ENCODE results near the gene PCYOX1L.

DNA sequence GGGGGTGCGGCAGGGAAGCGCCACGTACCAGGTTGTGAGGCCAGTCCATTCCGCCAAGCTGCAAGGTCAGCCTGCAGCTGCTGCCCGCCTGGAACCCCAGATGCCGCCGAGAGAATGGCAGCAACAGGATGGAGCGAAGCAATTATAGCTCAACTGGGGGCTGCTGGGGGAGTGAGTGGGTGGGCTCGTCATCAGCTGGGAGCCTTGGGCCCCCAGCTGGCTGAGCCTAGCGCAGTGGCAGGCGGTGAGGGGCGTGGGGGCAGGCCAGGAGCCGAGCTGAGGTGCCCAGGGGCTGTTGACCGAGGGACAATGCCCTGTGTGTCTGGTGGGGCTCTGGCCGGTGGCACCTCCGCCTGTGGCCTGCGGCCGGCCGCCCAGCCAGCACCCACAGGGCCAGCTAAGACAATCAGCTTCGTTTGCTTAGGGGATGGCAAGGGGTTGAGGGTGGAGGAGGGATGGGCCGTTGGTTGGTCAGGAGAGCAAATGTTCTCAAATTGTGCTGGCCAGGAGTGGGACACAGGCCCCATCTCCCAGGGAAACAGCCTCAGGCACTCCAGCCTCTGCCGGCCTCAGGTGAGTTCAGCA, 21.4 kb downstream of the PCYOX1L start, which contains the start of gene IL17B:
- no peak for TF ChIP-seq SMC3 (conservative IDR thresholded peaks at IDR 0.05; ENCODE audit: poor library complexity)
- no peak for TF ChIP-seq POLR2AphosphoS5 (IDR thresholded peaks at IDR 0.05)

All from neural cell (in vitro differentiated cells).